Forelimb muscle (tissue), 1 donor: ENCODE measurements around the gene MYO9B. TPM values are rescaled to one million over a fixed set of nuclear protein-coding genes. Genes with fewer than 3 reads are reported as not detected.
"Not testable (repeated sequence)": the region's sequence is repeated elsewhere in the genome, so short reads cannot be mapped to it uniquely, and the experiment has no call there.

Source experiments
- DNase-seq: peaks from one replicate; pipeline ENCODE4 v3.0.0-alpha.2; 2013; ENCODE audit warnings: low read depth
- polyA plus RNA-seq: library from polyadenylated mRNA; unstranded; fragments of 120-200 nt; gene quantifications from one replicate; pipeline ENCODE4 v1.2.1, GENCODE V29; 2013; ENCODE audit not compliant: insufficient read length

MYO9B gene
- polyA plus RNA-seq, 1 donor = 32.6 TPM

DNA sequence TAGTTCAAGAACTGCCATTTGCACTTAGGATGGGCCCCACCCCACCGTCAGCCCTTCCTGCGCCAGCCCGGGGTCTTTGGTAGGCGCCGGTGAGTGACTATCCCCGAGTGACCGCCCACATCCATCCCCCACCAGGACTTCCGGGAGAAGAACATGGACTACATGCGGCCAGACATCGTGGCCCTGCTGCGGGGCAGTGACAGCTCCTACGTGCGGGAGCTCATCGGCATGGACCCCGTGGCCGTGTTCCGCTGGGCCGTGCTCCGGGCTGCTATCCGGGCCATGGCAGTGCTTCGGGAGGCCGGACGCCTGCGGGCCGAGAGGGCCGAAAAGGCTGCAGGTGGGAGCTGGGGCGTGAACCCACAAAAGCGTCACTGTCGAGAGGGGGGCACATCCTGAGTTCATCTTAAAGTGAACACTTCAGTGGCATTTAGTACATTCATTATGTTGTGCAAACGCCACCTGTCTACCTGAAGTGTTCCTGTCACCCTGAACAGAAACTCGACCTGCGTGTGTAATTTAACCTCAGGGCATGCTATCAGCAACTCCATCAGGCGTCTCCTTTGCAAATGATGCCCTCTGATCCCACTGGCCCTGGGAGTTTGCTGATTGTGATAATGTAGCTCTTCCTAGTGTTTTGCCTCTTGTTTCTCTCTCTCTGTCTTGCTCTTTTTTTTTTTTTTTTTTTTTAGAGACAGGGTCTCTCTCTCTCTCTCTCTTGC, 97.2 kb downstream of the MYO9B start:
- DNase-seq = no peak

DNA sequence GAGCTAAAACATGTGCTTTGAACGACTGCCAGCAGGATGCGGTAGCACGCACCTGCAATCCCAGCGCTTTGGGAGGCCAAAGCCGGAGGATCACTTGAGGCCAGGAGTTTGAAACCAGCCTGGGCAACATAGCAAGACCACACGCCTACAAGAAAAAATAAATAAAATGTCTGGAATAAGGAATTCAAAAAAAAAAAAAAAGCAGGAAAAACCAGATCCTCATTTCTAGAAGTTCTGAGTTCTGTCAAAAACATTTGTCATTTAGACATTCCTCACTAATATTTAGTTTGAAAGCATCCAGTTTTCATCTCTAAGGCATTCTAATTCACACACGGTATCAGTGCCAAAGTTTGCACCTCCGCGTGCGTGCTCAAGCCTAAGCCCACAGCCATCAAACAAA, 102.7 kb downstream of the MYO9B start:
- DNase-seq = no peak

- no peak for DNase-seq
These were observed 105.6 kb downstream of the MYO9B start for GRCh38 chr19:17180997-17181702.

- DNase-seq = no peak
These were observed 107.7 kb downstream of the MYO9B start for GRCh38 chr19:17183271-17183761.

DNA sequence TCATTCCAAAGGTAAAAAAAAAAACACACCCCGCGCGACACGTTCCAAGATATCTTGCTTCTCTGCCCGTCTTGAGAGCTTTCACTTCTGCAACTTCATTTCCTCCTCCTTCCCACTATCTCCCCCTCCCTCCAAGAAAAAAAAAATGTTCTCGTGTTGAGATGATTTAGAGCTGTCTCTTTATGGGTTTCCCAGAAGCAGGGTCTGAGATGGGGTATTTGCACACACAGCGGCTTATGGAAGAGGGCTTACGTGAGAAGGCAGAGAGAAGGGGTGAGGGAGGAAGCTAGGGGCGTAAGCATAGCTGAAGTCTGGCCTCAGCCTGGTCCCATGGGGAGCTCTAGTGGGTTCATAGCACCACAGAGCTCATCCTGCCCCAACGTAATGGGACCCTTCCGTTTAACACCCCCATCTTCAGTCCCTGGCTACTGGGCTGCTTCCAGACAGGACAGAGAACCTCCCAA, 108.3 kb downstream of the MYO9B start:
- peak; percentile 11 for DNase-seq

DNA sequence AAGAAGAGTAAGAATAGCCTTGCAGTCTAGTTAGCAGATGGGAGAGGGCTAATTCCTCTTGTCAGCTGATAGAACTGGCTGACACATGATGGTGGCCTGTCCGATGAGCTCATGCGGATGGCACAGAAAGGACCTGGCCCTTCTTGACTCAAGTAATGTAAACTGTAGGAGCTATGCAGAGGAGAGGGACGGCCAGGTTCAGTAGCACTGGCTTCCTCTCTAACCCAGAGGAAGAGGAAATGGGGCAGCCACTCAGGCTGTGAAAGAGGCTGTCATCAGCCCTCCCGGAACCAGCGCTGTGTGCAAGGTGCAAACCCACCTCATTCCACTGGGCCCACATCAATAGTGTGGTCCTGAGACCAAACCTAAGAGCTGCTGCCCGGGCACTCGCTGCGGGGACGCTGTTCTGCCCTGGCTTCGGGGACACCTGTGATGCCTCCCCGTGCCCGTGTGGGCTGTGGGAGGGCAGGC, 108.8 kb downstream of the MYO9B start:
- DNase-seq = no peak

DNA sequence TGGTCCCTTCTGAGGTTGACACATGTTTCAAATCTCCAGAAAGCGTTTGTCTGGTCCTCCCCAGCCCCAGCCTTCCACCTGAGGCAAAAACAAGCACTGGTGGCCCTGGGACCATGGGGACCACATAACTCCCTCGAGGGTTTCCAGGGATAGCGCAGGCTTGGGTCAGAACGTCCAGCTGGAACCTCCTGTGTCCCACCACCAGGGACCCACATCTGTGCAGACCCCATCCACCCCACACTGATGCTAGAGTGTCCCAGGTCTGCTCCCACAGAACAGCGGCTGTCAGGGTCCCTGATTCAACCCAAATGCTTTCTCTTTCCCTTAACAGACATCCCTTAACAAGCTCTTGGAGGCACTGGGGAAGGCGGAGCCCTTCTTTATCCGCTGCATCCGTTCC, 110.0 kb downstream of the MYO9B start:
- no peak for DNase-seq

GRCh38 chr19:17191736-17192135, 116.2 kb downstream of the MYO9B start:
- not testable (repeated sequence) for DNase-seq

DNA sequence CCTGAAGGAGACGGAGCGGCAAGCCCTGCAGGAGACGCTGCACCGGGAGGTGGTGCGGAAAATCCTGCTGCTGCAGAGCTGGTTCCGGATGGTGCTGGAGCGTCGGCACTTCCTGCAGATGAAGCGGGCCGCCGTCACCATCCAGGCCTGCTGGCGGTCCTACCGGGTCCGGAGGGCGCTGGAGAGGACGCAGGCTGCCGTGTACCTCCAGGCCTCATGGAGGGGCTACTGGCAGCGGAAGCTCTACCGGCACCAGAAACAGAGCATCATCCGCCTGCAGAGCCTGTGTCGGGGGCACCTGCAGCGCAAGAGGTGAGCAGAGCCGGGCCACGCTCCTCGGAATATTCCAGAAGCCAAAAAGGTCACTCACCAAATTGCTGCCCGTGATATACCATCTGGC, 117.2 kb downstream of the MYO9B start:
- no peak for DNase-seq

DNA sequence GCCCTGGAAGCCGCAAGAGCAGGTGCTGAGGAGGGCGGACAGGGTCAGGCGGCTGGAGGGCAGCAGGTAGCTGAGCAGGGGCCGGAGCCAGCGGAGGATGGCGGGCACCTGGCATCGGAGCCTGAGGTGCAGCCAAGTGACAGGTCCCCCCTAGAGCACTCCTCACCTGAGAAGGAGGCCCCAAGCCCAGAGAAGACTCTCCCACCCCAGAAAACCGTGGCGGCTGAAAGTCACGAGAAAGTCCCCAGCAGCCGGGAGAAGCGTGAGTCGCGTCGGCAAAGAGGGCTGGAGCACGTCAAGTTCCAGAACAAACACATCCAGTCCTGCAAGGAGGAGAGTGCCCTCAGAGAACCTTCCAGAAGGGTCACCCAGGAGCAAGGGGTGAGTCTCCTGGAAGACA, 119.0 kb downstream of the MYO9B start:
- no peak for DNase-seq

GRCh38 chr19:17195106-17195505, 119.5 kb downstream of the MYO9B start:
- DNase-seq = no peak

GRCh38 chr19:17196610-17197009, 121.0 kb downstream of the MYO9B start:
- DNase-seq = no peak

GRCh38 chr19:17197666-17198065, 122.1 kb downstream of the MYO9B start:
- no peak for DNase-seq

- DNase-seq = no peak
These were observed 125.0 kb downstream of the MYO9B start for GRCh38 chr19:17200408-17201079.

DNA sequence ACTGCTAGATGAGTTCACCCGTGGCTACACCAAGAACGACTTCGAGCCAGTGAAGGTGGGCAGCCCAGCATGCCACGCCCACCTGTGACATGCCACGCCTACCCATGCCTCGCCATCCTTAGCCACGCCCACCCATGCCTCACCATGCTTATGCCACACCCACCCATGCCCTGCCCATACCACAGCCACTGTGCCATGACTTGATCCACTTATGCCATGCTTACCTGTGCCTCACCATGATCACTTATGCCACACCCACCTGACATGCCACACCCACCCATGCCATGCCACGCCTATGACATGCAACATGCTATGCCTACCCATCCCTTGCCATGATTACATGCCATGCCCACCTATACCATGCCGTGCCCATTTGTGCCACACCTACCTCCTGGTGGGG, 126.7 kb downstream of the MYO9B start:
- no peak for DNase-seq

- no peak for DNase-seq
These were observed 127.1 kb downstream of the MYO9B start for GRCh38 chr19:17202713-17203112.

- no peak for DNase-seq
These were observed 129.9 kb downstream of the MYO9B start for GRCh38 chr19:17205237-17206140.

DNA sequence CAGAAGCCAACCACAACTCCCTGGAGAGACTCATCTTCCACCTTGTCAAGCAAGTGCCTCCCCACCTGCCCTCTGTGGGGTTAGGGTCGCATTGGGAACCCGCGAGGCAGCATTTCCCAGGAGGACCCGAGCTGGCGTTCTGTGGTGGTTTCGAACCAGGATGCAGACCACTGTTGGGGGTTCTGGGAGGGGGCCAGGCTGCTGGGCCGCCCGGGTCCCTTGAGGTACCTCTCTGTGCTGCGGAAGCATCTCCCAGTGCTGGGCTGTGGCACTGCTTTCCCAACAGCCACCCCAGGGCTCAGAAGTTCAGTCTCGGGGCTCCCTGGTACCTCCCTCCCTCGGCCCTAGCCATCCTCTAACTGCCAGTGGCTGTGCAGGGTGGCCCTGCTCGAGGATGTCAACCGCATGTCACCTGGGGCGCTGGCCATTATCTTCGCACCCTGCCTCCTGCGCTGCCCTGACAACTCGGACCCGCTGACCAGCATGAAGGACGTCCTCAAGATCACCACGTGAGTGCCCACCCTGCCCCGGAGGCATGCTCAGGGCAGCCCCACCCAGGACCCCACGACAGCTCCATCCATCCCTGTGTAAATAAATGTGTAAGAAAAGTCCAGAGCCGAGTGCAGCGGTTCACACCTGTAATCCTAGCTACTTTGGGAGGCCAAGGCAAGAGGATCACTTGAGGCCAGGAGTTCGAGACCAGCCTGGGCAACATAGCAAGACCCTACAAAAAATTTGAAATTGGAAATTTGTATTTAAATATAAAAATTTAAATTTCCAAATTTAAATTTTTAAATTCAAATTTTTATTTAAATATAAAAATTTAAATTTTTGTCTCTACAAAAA, 131.4 kb downstream of the MYO9B start:
- DNase-seq = no peak

- no peak for DNase-seq
These were observed 133.8 kb downstream of the MYO9B start for GRCh38 chr19:17209126-17210036.
